ENCODE measurements around the gene LMAN2L. TPM values are rescaled to one million over a fixed set of nuclear protein-coding genes. Genes with fewer than 3 reads are reported as not detected.

Gene LMAN2L
- total RNA-seq, 2 donors from 2014 or later: 9.1 to 12.8 TPM

GRCh38 chr2:96690306-96691021 lies 49.4 kb downstream of the LMAN2L start:
- DNase-seq (ENCODE audit: low spot score) (no peak), ATAC-seq (ENCODE audit: insufficient number of reproducible peaks, low FRiP score, low read depth) (no peak)
- Histone ChIP-seq H3K27ac (no peak overlapping the region), H3K36me3 (no peaks in the 10 kb centered on the region), H3K9me3 (no peaks in the 10 kb centered on the region), H3K4me3 (no peak overlapping the region), H3K4me1 (ENCODE audit: control insufficient read depth in 1 of 2, low read depth in 2 of 2) (peaks cover 0 to 2% of the 10 kb centered on the region in 2 donors), H3K27me3 (replicated peaks; ENCODE audit: insufficient read depth) (no peaks in the 10 kb centered on the region)
- TF ChIP-seq CTCF (IDR thresholded peaks at IDR 0.05): no peak

GRCh38 chr2:96689431-96689991 lies 50.4 kb downstream of the LMAN2L start:
- no peak for TF ChIP-seq CTCF (IDR thresholded peaks at IDR 0.05)
- Histone ChIP-seq H3K4me1 (ENCODE audit: control insufficient read depth in 1 of 2, low read depth in 2 of 2) (peaks cover 0 to 8% of the 10 kb centered on the region in 2 donors), H3K36me3 (no peaks in the 10 kb centered on the region), H3K4me3 (no peak overlapping the region), H3K27ac (no peak overlapping the region), H3K9me3 (no peaks in the 10 kb centered on the region), H3K27me3 (replicated peaks; ENCODE audit: insufficient read depth) (no peaks in the 10 kb centered on the region)
- ATAC-seq (ENCODE audit: insufficient number of reproducible peaks, low FRiP score, low read depth): no peak
- no peak for DNase-seq (ENCODE audit: low spot score)

DNA sequence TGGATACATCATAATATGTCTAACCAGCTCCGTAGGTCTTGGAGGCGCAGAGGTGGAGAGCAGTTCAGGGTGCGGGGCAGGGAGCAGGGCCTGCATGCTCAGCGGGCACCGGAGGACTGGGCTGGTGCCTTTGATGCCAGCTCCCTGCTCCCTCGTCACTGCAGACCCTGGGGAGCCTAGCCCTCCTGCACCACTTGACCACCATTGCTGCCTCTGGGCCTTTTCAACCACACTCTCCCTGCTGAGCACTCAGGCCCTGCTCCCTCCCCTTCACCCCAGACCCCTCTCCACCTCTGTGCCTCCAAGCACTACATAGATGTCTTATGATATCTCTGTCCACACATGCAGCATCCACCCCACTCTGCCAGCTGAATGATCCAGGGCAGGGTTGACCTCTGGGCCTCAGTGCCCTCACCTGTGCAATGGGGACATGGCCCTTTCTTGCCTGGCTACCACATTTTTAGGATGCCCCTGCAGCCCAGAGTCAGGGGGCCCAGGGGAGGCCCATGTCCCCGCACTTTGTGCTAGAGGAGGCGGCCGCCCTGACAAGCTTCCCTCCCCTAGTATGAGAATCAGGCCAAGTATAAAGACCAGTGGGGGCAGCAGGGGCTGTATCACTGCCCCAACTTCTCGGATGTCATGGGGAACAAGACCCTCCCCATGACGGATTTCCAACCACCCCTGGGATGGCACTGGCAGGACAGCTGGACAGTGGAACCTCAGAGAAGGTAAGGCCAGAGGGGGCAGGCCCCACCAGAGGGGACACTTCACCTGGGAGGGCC lies 51.0 kb downstream of the LMAN2L start:
- H3K4me1 ChIP-seq (ENCODE audit: control insufficient read depth in 1 of 2, low read depth in 2 of 2): peaks cover 0 to 8% of the 10 kb centered on the region in 2 donors
- no peak overlapping the region for H3K27ac ChIP-seq
- H3K36me3 ChIP-seq: no peaks in the 10 kb centered on the region
- no peak for TF ChIP-seq CTCF (IDR thresholded peaks at IDR 0.05)
- no peak for DNase-seq (ENCODE audit: low spot score)
- no peaks in the 10 kb centered on the region for H3K27me3 ChIP-seq (replicated peaks; ENCODE audit: insufficient read depth)
- no peak for ATAC-seq (ENCODE audit: insufficient number of reproducible peaks, low FRiP score, low read depth)
- no peak overlapping the region for H3K4me3 ChIP-seq
- no peaks in the 10 kb centered on the region for H3K9me3 ChIP-seq

DNA sequence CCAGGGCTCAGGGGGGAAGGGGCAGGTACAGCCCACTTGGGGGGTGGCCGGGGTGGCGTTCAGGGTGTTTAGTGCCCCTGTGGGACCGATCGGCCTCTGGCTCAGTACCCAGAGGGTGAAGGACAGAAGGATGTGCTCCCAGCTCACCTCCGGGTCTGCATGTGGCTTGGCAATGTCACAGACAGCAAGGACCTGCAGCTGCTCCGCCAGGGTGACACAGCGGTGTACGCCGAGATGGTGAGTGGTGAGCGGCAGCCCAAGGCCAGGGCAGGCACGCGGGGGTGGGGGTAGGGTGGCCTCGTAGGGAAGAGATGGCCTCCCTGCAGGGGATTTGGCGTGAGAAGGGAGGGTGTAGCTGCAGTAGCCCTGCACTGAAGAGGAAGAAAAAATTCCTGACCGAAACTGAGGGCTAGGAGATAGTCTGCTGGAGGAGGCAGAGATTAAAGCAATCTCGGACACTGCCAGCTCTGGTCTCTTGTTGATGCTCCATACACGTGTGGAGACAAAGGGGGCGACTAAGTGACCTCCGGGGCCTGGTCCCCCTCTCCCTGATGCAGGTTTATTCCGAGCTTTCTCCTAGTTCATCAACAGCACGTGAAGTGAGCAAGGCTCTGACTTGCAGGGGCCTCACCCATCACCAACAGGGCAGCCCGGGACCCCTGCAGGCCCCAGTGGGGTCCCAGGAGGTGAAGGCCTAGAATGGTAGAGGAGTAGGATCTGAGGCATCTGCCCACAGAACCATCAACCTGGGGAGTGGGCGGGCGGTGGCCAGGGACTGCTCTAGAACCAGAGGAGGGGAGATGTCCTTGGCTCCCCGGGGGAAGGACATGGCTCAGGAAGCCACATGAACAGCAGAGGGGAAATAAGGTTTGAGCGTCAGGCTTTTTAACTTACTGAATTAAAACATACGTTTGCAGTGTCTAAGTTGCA lies 51.9 kb downstream of the LMAN2L start:
- no peak for ATAC-seq (ENCODE audit: insufficient number of reproducible peaks, low FRiP score, low read depth)
- H3K27me3 ChIP-seq (replicated peaks; ENCODE audit: insufficient read depth): no peaks in the 10 kb centered on the region
- no peak for DNase-seq (ENCODE audit: low spot score)

More for the DNA sequence above, 51.9 kb downstream of the LMAN2L start:
- Histone ChIP-seq H3K36me3 (no peaks in the 10 kb centered on the region), H3K27ac (no peak overlapping the region), H3K4me1 (ENCODE audit: control insufficient read depth in 1 of 2, low read depth in 2 of 2) (peaks cover 0 to 8% of the 10 kb centered on the region in 2 donors), H3K9me3 (no peaks in the 10 kb centered on the region), H3K4me3 (no peak overlapping the region)
- no peak for TF ChIP-seq CTCF (IDR thresholded peaks at IDR 0.05)
